CD4-positive, alpha-beta T cell treated with Interleukin-17A for 4 hours (primary cell): Measurements from ENCODE around the gene CELSR1.
"Not testable (repeated sequence)": the region's sequence is repeated elsewhere in the genome, so short reads cannot be mapped to it uniquely, and the experiment has no call there.

Experiments
- DNase-seq: peaks from one replicate; pipeline ENCODE4 v3.0.0-alpha.2; 2020; ENCODE audit warnings: mixed read lengths

CELSR1 gene

DNA sequence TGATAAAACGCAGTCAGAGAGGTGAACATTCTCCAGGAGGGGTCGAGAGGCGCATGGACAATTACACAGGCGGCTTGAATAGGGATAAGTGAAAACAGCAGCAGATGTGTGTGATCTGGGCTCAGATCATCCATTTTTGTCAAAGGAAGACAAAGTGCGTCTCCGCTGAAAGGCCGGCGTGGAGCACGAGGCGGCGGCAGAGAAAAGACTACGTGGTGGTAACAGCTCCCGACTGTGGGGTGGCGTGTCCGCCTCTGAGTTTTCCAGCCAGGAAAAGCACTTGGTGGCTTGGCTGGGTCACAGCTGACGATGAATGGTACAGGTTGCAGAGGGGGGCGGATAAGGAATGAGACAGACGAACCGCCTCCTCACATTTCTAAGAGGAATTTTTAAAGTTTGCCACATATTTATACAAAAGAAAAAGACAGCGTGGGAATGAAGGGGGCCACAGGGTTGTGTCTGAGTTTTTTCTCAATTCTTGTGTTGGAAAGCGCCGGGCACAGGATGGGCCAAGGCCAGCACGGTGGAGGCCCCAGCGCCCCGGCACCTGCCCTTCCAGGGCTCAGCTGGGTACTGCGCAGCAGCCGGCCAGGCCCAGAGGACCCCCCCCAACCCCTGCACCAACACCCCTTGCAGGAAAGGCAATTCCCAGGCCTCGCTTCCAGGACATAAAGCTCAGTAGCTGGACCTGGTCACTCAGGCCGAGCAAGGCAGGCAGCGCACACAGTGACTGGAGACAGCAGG, 121.5 kb downstream of the CELSR1 start:
- no peak for DNase-seq

- no peak for DNase-seq
Observed at GRCh38 chr22:46414704-46415103, 122.7 kb downstream of the CELSR1 start.

DNA sequence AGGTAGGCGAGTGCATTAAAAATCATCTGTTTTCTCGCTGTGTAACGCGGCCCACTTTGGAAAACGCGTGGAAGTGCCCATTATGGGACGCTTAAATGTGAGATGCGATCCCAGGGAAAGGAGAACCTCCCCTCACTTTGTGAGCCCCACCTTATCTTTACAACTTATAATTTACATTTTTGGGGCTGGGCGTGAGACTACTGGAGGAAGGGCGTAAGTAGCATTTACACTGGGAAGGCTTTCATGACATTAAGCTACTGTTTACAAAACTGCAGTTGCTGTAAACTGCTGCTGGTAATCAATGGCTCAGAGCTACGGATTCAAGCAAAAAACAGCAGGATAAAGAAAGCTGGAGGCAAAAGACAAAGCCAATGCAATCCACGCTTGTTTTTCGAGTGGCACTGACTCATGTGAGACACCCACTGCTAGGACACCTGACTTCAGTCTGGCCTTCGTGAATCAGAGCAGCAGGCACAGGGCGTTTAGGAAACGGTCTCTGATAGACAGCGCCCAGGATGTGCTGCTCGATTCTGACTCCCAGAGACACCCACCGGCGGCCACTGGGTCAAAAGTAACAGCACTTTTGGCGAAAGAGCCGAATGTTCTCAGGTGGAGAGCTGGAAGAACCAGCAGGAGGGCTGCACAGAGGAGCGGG, 123.6 kb downstream of the CELSR1 start:
- DNase-seq: no peak

GRCh38 chr22:46411347-46411746, 126.1 kb downstream of the CELSR1 start:
- no peak for DNase-seq

- no peak for DNase-seq
Observed at GRCh38 chr22:46410291-46410808, 127.1 kb downstream of the CELSR1 start.

DNA sequence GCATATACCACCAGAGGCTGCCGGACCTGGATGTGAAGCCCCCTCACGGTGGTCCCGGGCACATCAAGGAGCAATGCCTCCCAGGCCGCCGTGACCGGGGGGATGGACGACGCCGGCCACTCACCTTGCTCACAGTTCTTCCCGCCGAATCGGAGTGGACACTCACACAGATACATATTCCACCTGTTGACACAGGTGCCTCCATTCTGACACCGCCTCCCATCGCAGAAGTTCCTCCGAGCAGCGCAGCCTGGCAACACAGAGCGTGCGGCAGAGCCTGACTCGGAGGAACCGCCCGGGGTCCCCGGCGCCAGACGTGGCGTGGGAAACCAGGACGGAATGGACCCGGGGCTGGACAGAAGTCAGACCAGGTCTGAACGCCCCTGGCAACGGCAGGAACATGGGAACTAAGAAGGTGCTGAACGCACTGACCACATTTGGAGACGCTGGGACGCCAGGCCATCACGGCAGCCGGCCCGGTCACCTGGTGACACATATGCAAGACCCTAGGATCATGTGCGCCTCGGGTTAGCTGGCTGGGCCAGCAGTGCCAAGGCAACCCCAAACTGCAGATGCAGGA, 127.7 kb downstream of the CELSR1 start:
- DNase-seq: no peak

- no peak for DNase-seq
Observed at GRCh38 chr22:46408568-46409506, 128.6 kb downstream of the CELSR1 start.

GRCh38 chr22:46407748-46408147, 129.7 kb downstream of the CELSR1 start:
- DNase-seq: no peak

GRCh38 chr22:46406791-46407190, 130.6 kb downstream of the CELSR1 start:
- DNase-seq: no peak

GRCh38 chr22:46406349-46406748, 131.1 kb downstream of the CELSR1 start:
- no peak for DNase-seq

DNA sequence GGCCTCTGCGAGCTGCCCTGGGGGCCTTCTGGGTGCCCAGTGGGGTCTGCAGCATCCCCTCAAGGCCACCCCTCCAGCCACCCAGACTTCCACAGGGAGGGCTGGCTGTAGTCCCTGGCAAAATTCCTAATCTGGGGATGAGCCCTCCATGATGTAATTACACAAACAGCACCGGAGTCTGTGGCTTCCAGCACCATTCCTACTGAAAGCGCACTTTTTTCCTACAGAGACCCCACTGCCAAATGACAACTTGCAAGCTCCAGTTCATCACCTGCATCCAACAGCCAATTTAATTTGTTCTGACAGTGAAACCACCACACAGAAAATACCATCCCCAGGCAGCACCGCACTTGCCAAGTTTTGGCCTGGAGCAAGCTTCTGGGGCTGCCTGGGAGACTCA, 131.5 kb downstream of the CELSR1 start:
- DNase-seq: no peak

GRCh38 chr22:46403880-46404279, 133.5 kb downstream of the CELSR1 start:
- DNase-seq: not testable (repeated sequence)

- DNase-seq: no peak
Observed at GRCh38 chr22:46402505-46402904, 134.9 kb downstream of the CELSR1 start.

- no peak for DNase-seq
Observed at GRCh38 chr22:46401370-46401769, 136.1 kb downstream of the CELSR1 start.

- no peak for DNase-seq
Observed at GRCh38 chr22:46399251-46400024, 138.0 kb downstream of the CELSR1 start.

DNA sequence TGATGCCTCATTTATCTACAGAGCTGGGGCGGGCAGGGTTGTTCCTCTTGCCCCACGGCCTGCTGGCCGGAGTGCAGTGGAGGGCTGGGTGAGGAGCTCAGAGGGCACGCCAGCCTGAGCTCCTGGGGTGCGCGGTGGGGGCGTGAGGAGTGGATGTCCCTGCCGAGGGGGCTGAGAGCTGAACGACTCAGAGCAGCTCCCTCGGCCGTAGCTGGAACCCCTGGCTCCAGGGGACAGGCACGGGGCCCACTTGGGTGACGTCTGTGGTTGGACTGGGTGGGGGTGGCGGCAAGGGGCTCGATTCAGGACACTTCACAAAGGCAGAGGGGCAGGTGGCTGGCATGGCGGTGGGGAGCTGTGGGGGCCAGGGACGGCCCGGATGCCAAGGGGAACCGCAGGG, 139.5 kb downstream of the CELSR1 start:
- no peak for DNase-seq

DNA sequence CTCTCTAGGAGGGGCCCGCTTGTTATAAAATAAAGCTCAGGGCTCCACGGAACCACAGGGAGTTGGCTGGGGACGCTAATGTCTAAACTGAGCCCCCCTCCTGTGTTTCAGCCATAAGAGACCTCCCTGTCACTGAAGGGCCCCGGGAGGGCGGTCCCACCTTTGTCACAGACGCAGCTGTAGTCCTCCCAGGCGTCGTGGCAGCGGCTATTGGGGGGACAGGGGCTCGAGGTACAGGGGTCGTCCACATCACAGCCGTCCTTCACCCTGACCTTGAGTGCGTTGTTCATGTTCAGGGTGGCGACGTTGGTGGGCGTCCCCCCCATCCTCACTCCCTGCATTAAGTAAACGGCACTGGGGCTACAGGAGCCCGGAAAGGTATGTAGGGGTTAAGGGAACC, 139.9 kb downstream of the CELSR1 start:
- DNase-seq: no peak

DNA sequence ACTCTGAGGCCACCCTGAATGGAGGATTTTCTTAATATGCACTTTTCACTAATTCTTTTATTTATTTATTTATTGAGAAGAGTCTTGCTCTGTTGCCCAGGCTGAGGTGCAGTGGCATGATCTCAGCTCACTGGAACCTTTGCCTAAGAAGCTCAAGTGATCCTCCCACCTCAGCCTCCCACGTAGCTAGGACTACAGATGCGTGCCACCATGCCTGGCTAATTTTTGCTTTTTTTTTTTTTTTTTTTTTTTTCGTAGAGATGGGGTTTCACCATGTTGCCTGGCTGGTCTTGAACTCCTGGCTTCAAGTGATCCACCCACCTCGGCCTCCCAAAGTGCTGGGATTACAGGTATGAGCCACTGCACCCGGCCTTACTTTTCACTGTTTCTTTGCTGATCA, 140.4 kb downstream of the CELSR1 start:
- not testable (repeated sequence) for DNase-seq

GRCh38 chr22:46395145-46395544, 142.3 kb downstream of the CELSR1 start:
- no peak for DNase-seq

GRCh38 chr22:46394622-46395021, 142.8 kb downstream of the CELSR1 start:
- DNase-seq: no peak

DNA sequence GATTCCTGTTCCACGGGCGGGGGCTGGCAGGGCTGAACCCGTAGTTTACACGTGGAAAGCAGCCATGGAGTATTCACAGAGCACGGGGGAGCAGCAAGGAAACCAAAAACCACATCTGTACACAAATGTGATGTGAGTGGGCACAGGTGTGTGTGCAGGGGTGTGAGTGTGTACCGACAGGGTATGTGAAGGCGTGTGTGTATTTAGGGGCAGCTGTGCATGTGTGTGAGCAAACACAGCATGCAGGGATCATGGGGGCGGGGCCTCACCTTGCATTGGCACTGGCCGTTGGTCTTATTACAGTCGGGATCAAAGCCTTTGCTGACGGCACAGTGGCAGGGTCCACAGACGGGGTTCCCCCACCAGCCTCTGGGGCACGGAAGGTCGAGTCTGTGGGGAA, 143.5 kb downstream of the CELSR1 start:
- DNase-seq: no peak
